Measurements from ENCODE around the gene CXCR3.

The CXCR3 gene

DNA sequence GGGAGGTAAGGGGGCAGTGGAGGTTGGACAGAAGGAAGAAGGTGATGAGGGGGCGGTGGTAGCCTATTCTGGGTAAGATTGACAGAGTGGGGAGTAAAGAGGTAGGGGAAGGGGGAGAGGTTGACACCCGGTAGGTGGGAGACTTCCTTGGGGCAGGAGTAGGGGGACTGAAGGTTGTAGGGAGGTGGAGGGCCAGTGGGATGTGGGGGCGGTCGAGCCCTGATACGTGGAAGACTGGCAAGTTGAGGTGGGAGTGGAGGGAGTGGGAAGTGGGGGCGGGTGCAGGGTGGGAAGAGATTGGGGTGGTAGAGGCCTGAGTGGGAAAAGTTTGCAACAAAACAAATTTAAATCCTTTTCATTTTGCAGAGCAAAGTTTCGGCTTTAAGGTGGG lies 38.3 kb downstream of the CXCR3 start:
- ChIA-PET POLR2A (no interaction called here), CTCF (no interaction called here)
- Histone ChIP-seq H3K36me3 (ENCODE audit: control insufficient read depth in 2 of 2, insufficient read depth in 1 of 2, low read length in 2 of 2) (peaks cover 17 to 20% of the 10 kb centered on the region in 2 experiments), H3K27ac (ENCODE audit: extremely low read depth, low read depth, low read length) (no peak overlapping the region), H3K9me3 (ENCODE audit: control insufficient read depth, insufficient read depth, low read depth, low read length) (no peaks in the 10 kb centered on the region), H3K4me1 (ENCODE audit: control insufficient read depth, insufficient read depth, low read length) (no peaks in the 10 kb centered on the region), H3K4me3 (ENCODE audit: low read depth, low read length) (no peak overlapping the region)
- TF ChIP-seq, protein P1, sequence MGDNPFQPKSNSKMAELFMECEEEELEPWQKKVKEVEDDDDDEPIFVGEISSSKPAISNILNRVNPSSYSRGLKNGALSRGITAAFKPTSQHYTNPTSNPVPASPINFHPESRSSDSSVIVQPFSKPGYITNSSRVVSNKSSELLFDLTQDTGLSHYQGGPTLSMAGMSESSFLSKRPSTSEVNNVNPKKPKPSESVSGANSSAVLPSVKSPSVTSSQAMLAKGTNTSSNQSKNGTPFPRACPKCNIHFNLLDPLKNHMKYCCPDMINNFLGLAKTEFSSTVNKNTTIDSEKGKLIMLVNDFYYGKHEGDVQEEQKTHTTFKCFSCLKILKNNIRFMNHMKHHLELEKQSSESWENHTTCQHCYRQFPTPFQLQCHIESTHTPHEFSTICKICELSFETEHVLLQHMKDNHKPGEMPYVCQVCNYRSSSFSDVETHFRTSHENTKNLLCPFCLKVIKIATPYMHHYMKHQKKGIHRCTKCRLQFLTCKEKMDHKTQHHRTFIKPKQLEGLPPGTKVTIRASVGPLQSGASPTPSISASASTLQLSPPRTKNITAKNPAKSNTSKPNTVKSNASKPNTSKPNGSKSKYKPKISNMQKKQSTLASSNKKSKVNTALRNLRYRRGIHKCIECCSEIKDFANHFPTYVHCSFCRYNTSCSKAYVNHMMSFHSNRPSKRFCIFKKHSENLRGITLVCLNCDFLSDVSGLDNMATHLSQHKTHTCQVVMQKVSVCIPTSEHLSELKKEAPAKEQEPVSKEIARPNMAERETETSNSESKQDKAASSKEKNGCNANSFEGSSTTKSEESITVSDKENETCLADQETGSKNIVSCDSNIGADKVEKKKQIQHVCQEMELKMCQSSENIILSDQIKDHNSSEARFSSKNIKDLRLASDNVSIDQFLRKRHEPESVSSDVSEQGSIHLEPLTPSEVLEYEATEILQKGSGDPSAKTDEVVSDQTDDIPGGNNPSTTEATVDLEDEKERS (tag by site-specific recombination; IDR thresholded peaks at IDR 0.05): no peak
- TF ChIP-seq SETDB1 (IDR thresholded peaks at IDR 0.05; ENCODE audit: insufficient read length, low read length): no peak
- no peak for TF ChIP-seq ZNF184 (tag by site-specific recombination; IDR thresholded peaks at IDR 0.05)
- TF ChIP-seq ZBTB20 (tag by site-specific recombination; IDR thresholded peaks at IDR 0.05): no peak
- peak; percentile 93 for TF ChIP-seq EGR2 (tag by site-specific recombination; IDR thresholded peaks at IDR 0.05; ENCODE audit: low read depth)
- TF ChIP-seq ZNF202 (tag by site-specific recombination; IDR thresholded peaks at IDR 0.05; ENCODE audit: borderline replicate concordance): 0 out of 2 replicates have a peak, but pooled peaks have one; percentile 28
- peak; percentile 91 for TF ChIP-seq ZFHX2 (tag by site-specific recombination; conservative IDR thresholded peaks at IDR 0.05)
- TF ChIP-seq, protein P2, sequence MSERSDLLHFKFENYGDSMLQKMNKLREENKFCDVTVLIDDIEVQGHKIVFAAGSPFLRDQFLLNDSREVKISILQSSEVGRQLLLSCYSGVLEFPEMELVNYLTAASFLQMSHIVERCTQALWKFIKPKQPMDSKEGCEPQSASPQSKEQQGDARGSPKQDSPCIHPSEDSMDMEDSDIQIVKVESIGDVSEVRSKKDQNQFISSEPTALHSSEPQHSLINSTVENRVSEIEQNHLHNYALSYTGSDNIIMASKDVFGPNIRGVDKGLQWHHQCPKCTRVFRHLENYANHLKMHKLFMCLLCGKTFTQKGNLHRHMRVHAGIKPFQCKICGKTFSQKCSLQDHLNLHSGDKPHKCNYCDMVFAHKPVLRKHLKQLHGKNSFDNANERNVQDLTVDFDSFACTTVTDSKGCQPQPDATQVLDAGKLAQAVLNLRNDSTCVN (tag by site-specific recombination; optimal IDR thresholded peaks at IDR 0.05): no peak
- no peak for TF ChIP-seq ZNF548 (tag by site-specific recombination; IDR thresholded peaks at IDR 0.05)
- TF ChIP-seq ZEB2 (tag by site-specific recombination; IDR thresholded peaks at IDR 0.05): no peak
- TF ChIP-seq SP2 (tag by site-specific recombination; IDR thresholded peaks at IDR 0.05): peak; percentile 3
- no peak for TF ChIP-seq ZNF302 (tag by site-specific recombination; IDR thresholded peaks at IDR 0.05; ENCODE audit: low read depth)
- TF ChIP-seq ZNF239 (tag by site-specific recombination; IDR thresholded peaks at IDR 0.05): no peak

DNA sequence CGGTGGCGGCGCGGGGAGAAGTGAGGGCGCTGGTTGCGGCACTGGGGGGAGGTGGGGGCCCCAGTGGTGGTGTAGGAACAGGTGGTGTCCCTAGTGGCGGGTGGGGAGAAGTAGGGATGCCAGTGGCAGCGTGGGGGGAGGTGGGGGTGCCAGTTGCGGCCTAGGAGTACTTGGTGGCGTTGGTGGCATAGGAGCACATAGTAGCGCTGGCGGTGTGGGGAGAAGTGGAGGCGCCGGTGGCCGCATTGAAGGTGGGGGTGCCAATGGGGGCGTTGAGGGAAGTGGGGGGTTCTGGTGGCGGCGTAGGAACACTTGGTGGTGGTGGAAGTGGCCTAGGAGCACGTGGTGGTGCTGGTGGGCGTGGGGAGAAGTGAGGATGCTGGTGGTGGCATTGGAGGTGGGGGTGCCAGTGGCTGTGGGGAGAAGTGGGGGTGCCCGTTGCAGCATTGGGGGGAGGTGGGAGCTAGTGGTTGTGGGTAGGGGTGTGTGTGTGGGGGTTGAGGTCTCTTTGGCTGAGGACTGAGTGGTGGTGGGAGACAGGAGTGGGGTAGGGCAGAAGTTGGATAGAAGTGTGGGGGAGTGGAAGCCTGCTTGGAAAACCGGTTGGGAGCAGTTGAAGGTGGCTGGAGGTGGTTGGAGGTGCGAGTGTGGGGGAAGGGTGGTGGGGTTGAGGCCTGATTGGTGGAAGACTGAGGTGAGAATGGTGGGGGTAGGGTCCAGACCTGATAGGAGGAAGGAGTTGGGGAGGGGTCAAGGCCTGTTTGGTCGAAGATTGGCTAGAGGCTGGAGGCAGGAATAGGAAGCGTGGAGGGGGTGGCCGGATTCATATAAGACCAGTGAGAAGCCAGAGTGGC lies 38.9 kb downstream of the CXCR3 start:
- no peaks in the 10 kb centered on the region for H3K9me3 ChIP-seq (ENCODE audit: control insufficient read depth, insufficient read depth, low read depth, low read length)
- CTCF ChIA-PET: no interaction called here
- H3K36me3 ChIP-seq (ENCODE audit: control insufficient read depth in 2 of 2, insufficient read depth in 1 of 2, low read length in 2 of 2): peaks cover 20 to 23% of the 10 kb centered on the region in 2 experiments
- no peaks in the 10 kb centered on the region for H3K4me1 ChIP-seq (ENCODE audit: control insufficient read depth, insufficient read depth, low read length)
- POLR2A ChIA-PET: no interaction called here
- no peak overlapping the region for H3K27ac ChIP-seq (ENCODE audit: extremely low read depth, low read depth, low read length)
- no peak overlapping the region for H3K4me3 ChIP-seq (ENCODE audit: low read depth, low read length)
- TF ChIP-seq, protein P3, sequence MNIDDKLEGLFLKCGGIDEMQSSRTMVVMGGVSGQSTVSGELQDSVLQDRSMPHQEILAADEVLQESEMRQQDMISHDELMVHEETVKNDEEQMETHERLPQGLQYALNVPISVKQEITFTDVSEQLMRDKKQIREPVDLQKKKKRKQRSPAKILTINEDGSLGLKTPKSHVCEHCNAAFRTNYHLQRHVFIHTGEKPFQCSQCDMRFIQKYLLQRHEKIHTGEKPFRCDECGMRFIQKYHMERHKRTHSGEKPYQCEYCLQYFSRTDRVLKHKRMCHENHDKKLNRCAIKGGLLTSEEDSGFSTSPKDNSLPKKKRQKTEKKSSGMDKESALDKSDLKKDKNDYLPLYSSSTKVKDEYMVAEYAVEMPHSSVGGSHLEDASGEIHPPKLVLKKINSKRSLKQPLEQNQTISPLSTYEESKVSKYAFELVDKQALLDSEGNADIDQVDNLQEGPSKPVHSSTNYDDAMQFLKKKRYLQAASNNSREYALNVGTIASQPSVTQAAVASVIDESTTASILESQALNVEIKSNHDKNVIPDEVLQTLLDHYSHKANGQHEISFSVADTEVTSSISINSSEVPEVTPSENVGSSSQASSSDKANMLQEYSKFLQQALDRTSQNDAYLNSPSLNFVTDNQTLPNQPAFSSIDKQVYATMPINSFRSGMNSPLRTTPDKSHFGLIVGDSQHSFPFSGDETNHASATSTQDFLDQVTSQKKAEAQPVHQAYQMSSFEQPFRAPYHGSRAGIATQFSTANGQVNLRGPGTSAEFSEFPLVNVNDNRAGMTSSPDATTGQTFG (tag by site-specific recombination; IDR thresholded peaks at IDR 0.05; ENCODE audit: borderline replicate concordance): 0 out of 2 replicates have a peak, but pooled peaks have one; percentile 12
- TF ChIP-seq, protein P4, sequence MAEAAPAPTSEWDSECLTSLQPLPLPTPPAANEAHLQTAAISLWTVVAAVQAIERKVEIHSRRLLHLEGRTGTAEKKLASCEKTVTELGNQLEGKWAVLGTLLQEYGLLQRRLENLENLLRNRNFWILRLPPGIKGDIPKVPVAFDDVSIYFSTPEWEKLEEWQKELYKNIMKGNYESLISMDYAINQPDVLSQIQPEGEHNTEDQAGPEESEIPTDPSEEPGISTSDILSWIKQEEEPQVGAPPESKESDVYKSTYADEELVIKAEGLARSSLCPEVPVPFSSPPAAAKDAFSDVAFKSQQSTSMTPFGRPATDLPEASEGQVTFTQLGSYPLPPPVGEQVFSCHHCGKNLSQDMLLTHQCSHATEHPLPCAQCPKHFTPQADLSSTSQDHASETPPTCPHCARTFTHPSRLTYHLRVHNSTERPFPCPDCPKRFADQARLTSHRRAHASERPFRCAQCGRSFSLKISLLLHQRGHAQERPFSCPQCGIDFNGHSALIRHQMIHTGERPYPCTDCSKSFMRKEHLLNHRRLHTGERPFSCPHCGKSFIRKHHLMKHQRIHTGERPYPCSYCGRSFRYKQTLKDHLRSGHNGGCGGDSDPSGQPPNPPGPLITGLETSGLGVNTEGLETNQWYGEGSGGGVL (tag by site-specific recombination; IDR thresholded peaks at IDR 0.05): peak; percentile 34; the same call in 1 of the 2 replicates
- TF ChIP-seq ZNF239 (tag by site-specific recombination; IDR thresholded peaks at IDR 0.05): no peak
- TF ChIP-seq ZNF10 (tag by site-specific recombination; IDR thresholded peaks at IDR 0.05): peak; percentile 17; the same call in 1 of the 2 replicates
- TF ChIP-seq SP2 (tag by site-specific recombination; IDR thresholded peaks at IDR 0.05): peak; percentile 32
- TF ChIP-seq, protein P5, sequence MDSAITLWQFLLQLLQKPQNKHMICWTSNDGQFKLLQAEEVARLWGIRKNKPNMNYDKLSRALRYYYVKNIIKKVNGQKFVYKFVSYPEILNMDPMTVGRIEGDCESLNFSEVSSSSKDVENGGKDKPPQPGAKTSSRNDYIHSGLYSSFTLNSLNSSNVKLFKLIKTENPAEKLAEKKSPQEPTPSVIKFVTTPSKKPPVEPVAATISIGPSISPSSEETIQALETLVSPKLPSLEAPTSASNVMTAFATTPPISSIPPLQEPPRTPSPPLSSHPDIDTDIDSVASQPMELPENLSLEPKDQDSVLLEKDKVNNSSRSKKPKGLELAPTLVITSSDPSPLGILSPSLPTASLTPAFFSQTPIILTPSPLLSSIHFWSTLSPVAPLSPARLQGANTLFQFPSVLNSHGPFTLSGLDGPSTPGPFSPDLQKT (IDR thresholded peaks at IDR 0.05; ENCODE audit: borderline replicate concordance, low read depth, low read length): no peak
- TF ChIP-seq, protein P6, sequence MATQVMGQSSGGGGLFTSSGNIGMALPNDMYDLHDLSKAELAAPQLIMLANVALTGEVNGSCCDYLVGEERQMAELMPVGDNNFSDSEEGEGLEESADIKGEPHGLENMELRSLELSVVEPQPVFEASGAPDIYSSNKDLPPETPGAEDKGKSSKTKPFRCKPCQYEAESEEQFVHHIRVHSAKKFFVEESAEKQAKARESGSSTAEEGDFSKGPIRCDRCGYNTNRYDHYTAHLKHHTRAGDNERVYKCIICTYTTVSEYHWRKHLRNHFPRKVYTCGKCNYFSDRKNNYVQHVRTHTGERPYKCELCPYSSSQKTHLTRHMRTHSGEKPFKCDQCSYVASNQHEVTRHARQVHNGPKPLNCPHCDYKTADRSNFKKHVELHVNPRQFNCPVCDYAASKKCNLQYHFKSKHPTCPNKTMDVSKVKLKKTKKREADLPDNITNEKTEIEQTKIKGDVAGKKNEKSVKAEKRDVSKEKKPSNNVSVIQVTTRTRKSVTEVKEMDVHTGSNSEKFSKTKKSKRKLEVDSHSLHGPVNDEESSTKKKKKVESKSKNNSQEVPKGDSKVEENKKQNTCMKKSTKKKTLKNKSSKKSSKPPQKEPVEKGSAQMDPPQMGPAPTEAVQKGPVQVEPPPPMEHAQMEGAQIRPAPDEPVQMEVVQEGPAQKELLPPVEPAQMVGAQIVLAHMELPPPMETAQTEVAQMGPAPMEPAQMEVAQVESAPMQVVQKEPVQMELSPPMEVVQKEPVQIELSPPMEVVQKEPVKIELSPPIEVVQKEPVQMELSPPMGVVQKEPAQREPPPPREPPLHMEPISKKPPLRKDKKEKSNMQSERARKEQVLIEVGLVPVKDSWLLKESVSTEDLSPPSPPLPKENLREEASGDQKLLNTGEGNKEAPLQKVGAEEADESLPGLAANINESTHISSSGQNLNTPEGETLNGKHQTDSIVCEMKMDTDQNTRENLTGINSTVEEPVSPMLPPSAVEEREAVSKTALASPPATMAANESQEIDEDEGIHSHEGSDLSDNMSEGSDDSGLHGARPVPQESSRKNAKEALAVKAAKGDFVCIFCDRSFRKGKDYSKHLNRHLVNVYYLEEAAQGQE (tag by site-specific recombination; IDR thresholded peaks at IDR 0.05): no peak
